Measurements from ENCODE around the gene CARNS1. TPM values are rescaled to one million over a fixed set of nuclear protein-coding genes. Genes with fewer than 3 reads are reported as not detected.

The CARNS1 gene
- 1 to 10 TPM in 5 of 6 donors, under 1 TPM in 1; 0.80 to 2.9 (median 1.7) TPM for polyA plus RNA-seq (ENCODE audit: low read depth in 6 of 6)

DNA sequence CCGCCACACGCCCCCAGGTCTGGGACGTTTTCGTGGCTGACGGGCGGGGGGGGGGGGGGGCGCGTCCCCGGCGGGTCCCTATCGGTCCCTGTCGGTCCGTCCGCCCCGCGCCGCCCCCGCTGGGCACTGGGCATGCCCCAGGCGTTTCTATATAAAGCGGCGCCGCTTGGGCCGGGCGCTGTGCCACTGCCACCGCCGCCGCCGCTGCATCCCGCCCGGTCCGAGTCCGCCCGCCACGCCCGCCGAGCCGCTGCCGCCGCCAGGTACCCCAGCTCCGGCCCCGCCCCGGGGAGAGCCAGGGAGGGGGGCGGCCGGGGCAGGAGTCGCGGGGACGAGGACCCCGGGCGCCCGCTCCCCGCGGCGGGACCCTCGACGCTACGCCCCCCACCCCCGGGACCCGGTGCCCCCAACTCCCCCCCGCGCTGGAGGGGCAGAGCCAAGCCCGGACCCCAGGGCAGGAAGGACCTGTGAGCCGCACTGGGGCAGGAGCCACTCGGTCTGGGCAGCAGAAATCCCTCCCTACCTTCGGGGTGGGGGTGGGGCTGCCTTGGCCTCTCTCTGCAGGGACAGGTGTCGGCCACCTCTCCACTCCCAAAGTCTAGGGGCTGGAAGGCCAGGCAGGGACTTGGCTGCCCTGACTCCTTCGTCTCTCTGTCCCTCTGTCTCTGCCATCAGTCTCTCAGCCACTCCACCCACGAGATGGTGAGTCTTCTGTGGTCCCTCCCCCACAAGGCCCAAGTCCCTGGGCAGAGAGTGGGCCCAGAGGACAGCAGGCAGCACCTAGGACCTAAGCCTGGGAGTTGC lies at the start of gene CARNS1:
Gene CARNS1 (plus strand): TSS at position 178 of the 804 bp plus-strand sequence. CDS start 522 bp downstream, at position 700.
- no peak for ATAC-seq (ENCODE audit: low read depth in 2 of 2)
- no peak for DNase-seq
- H3K36me3 Mint-ChIP-seq = no peaks in the 10 kb centered on the region
- H3K27me3 Mint-ChIP-seq = no peaks in the 10 kb centered on the region
- H3K4me3 Mint-ChIP-seq = peak within 1 kb of the TSS; percentile 86 to 98 (median 90)
- peak within 1 kb of the TSS; percentile 83 to 95 (median 90) for H3K27ac Mint-ChIP-seq
- H3K4me1 Mint-ChIP-seq = peaks cover 74 to 89% (median 85%) of the 10 kb centered on the region in 3 donors
- no peaks in the 10 kb centered on the region for H3K9me3 Mint-ChIP-seq

DNA sequence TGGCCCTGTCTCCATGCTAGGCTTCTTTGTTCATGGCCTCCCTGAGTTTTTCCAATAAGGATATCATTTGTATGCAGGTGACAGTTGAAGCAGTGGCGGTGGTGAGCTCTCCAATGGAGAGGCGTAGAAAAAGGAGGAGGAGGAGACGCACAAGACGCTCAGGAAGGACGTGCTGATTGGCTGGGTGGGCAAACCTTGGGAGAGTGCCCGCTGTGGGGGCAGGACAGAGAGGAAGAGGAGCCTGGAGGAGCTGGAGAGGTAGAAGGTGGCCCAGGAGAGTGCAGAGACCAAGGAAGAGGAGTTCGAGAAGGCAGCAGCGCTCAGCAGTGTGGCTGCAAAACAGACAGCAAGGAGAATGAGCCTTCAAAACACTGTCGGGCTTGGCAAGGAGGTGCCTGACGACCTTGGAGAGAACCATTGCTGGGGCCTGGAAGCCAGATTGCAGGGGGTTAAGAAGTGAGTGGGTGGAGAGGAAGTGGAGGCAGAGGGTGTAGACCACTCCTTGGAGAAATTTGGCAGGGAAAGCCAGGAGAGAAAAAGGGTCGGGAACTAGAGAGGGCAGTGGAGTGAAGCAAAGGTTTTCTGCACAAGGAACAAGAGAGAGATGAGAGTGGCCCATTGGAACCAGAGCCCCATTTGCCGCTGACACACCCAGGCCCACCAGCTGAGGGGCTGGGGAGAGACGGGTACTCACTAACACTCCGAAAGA lies 49.6 kb upstream of the CARNS1 start:
- Mint-ChIP-seq H3K27ac (peak overlapping the region in 5 of 6 donors; percentile 81 to 98 (median 90)), H3K4me1 (peaks cover 82 to 97% (median 96%) of the 10 kb centered on the region in 3 donors), H3K27me3 (no peaks in the 10 kb centered on the region), H3K4me3 (peak overlapping the region in 7 of 8 donors; percentile 52 to 93 (median 83)), H3K9me3 (no peaks in the 10 kb centered on the region), H3K36me3 (peaks cover 6 to 18% of the 10 kb centered on the region in 2 donors)
- DNase-seq (no peak), ATAC-seq (ENCODE audit: low read depth in 2 of 2) (no peak)

DNA sequence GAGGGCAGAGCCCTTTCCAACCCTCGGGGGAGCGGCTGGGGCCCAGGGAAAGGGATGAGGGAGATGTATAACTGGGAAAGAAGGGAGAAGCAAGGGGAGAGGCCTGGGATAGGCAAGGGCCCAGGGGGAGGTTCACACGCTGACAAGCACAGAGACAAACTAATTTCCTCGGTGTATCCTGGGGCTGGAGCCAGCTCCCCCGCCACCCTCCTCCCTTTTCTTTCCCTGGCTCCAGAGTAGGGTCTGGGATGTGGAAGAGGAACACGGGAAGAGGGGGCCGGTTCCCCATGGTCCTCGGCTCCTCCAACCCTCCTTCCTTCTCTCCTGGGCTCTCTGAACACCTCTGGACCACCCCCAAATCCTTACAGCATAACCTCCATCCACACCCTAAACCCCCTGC lies 48.9 kb upstream of the CARNS1 start:
- Mint-ChIP-seq H3K27me3 (no peaks in the 10 kb centered on the region), H3K27ac (peak overlapping the region in 3 of 6 donors; percentile 7 to 98 (median 84)), H3K36me3 (peaks cover 6 to 18% of the 10 kb centered on the region in 2 donors), H3K9me3 (no peaks in the 10 kb centered on the region), H3K4me1 (peaks cover 83 to 98% (median 97%) of the 10 kb centered on the region in 3 donors), H3K4me3 (peak overlapping the region; percentile 52 to 93 (median 80))
- DNase-seq (no peak), ATAC-seq (ENCODE audit: low read depth in 2 of 2) (no peak)

- DNase-seq (no peak), ATAC-seq (ENCODE audit: low read depth in 2 of 2) (peak; percentile 40 to 43)
- Mint-ChIP-seq H3K36me3 (peaks cover 6 to 18% of the 10 kb centered on the region in 2 donors), H3K4me1 (peaks cover 85 to 98% (median 95%) of the 10 kb centered on the region in 3 donors), H3K27ac (peak overlapping the region in 5 of 6 donors; percentile 60 to 98 (median 80)), H3K4me3 (peak overlapping the region; percentile 62 to 93 (median 77)), H3K27me3 (no peaks in the 10 kb centered on the region), H3K9me3 (no peaks in the 10 kb centered on the region)
Observed at GRCh38 chr11:67366961-67367760, 48.3 kb upstream of the CARNS1 start.

DNA sequence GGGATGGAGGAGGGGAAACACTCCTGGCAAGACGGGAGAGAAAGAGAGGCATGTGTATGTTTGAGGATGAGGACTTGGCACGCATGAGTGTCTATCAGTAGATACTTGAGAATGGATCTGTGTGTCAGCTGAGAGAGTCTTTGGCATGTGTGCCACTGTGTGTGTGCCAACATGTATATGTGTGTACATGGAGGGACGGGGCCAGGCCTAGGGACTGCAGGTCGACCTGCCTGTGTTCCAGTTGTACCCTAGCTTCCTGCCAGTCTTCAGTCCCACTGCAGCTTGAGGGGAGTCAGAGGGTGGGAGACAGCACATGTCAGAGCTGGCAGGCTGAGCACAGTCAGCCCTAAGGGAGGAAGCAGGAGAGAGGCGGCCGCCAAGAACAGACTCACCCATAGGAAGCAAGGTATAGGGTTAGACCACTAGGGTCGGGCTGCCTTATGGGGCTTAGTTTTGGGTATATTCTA lies 47.7 kb upstream of the CARNS1 start:
- DNase-seq = no peak
- no peak for ATAC-seq (ENCODE audit: low read depth in 2 of 2)
- Mint-ChIP-seq H3K9me3 (no peaks in the 10 kb centered on the region), H3K27me3 (no peaks in the 10 kb centered on the region), H3K4me3 (peak overlapping the region; percentile 62 to 93 (median 75)), H3K4me1 (peaks cover 83 to 91% (median 89%) of the 10 kb centered on the region in 3 donors), H3K27ac (peak overlapping the region; percentile 60 to 88 (median 80)), H3K36me3 (peaks cover 3 to 18% of the 10 kb centered on the region in 2 donors)

- H3K4me3 Mint-ChIP-seq = peak overlapping the region; percentile 61 to 93 (median 75)
- DNase-seq (peak; percentile 37), ATAC-seq (ENCODE audit: low read depth in 2 of 2) (no peak)
- peak overlapping the region; percentile 1 to 88 (median 82) for H3K27ac Mint-ChIP-seq
- no peaks in the 10 kb centered on the region for H3K27me3 Mint-ChIP-seq
- H3K4me1 Mint-ChIP-seq = peaks cover 80 to 83% (median 81%) of the 10 kb centered on the region in 3 donors
- peaks cover 0 to 18% of the 10 kb centered on the region in 2 donors for H3K36me3 Mint-ChIP-seq
- H3K9me3 Mint-ChIP-seq = no peaks in the 10 kb centered on the region
Observed at GRCh38 chr11:67368621-67369020, 46.9 kb upstream of the CARNS1 start.

- ATAC-seq (ENCODE audit: low read depth in 2 of 2) (no peak), DNase-seq (no peak)
- Mint-ChIP-seq H3K9me3 (no peaks in the 10 kb centered on the region), H3K36me3 (peaks cover 0 to 18% of the 10 kb centered on the region in 2 donors), H3K4me3 (peak overlapping the region; percentile 12 to 93 (median 71)), H3K27ac (peak overlapping the region in 5 of 6 donors; percentile 18 to 84 (median 77)), H3K4me1 (peaks cover 78 to 82% (median 79%) of the 10 kb centered on the region in 3 donors), H3K27me3 (no peaks in the 10 kb centered on the region)
Observed at GRCh38 chr11:67369275-67369674, 46.2 kb upstream of the CARNS1 start.

DNA sequence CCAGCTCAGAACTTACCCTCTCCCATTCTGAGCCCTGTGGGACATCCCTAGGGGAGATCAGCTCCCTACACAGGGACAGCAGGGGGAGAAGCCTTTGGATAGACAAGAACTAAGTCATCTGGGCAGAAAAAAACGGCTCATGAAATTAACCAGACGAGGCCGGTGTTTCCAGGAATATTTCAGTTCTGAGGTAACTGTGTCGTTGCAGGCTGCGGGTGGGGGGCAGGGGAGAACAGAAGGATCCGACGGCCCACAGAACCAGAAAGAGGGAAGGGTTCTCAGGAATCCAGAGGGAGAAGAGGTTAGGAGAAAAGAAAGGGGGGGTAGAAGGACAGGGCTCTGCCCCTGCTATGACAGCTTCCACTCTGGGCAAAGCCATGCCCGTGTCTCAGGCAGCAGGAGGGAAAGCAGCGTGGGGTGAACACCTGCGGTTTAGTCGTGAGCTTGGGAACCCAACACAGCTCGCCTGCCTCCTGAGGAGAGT lies 45.6 kb upstream of the CARNS1 start:
- peak overlapping the region in 7 of 8 donors; percentile 61 to 93 (median 71) for H3K4me3 Mint-ChIP-seq
- H3K27me3 Mint-ChIP-seq = no peaks in the 10 kb centered on the region
- no peaks in the 10 kb centered on the region for H3K9me3 Mint-ChIP-seq
- ATAC-seq (ENCODE audit: low read depth in 2 of 2) (no peak), DNase-seq (no peak)
- peaks cover 76 to 82% (median 79%) of the 10 kb centered on the region in 3 donors for H3K4me1 Mint-ChIP-seq
- H3K36me3 Mint-ChIP-seq = peaks cover 0 to 14% of the 10 kb centered on the region in 2 donors
- peak overlapping the region in 3 of 6 donors; percentile 77 to 84 (median 79) for H3K27ac Mint-ChIP-seq

DNA sequence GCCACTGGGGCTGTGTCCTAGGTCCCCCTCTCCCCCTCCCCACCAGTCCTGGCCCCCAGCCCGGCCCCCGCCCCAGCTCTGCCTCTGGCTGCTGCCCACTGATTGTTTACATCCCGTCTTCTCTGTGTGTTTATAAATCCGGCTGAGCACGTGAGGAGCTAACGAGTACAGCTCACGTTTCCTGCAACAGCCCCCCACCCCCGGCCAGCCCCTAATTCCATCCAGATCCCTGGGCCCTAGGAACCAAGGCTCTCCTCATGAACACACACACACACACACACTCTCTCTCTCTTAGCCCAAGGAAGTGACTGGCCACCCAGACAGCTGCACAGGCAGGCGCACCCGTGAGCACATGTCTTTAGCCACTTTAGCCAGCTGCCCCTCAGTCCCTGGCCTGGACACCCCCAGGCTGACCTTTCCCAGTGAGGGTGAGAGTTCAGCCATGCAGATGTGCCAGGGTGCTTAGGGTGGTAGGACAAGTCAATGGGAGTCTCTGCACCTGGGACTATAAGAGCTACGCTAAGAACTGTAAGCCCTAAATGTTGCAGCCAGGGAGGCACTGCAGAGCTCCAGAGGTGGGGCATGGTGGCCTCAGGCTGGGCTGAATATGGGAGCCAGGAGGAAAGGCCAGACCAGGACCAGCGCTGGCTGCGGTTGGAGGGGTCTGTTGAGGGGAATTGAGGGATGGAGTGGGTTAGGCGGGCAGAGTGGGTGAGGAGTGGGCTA lies 45.0 kb upstream of the CARNS1 start:
- Mint-ChIP-seq H3K4me3 (peak overlapping the region; percentile 50 to 96 (median 92)), H3K9me3 (no peaks in the 10 kb centered on the region), H3K4me1 (peaks cover 74 to 77% (median 77%) of the 10 kb centered on the region in 3 donors), H3K27me3 (no peaks in the 10 kb centered on the region), H3K27ac (peak overlapping the region in 5 of 6 donors; percentile 44 to 94 (median 79)), H3K36me3 (peaks cover 0 to 9% of the 10 kb centered on the region in 2 donors)
- no peak for DNase-seq
- no peak for ATAC-seq (ENCODE audit: low read depth in 2 of 2)

DNA sequence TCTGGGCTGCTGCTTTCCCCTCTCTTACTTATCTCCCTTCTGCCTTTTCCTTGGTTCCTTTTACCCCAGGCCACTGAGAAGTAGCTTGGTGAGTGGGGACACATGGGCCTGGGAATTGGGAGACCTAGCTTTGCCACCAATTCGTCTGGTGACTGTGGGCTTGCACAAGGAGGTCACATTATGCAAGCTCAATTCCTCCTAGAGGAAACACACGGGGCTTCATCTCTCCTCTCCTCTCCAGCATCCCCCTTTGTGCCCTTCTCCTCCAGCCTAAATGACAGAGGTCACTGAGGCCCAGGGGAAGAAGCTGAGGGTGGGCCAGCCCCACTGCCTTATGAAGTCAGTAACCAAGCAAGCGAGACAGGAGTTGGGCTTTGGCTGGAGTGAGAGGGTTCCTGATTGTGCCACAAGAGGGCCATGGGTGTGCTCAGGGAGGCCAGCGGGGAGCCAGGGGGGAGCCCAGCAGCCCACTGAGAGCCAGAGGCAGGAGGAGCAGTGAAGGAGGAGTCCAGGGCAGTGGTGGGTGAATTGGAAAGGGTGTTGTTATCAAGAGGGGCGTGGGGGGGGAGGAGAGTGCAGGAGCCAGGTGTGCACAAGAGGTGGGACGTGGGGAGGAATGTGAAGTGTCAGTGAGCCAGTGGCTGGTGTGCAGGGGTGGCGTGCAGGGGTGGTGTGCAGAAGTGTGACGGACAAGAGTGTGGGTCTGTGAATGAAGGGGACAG lies 44.1 kb upstream of the CARNS1 start:
- peak overlapping the region in 5 of 6 donors; percentile 64 to 95 (median 92) for H3K27ac Mint-ChIP-seq
- peaks cover 0 to under 1% of the 10 kb centered on the region in 2 donors for H3K36me3 Mint-ChIP-seq
- H3K4me1 Mint-ChIP-seq = peaks cover 66 to 77% (median 73%) of the 10 kb centered on the region in 3 donors
- H3K4me3 Mint-ChIP-seq = peak overlapping the region; percentile 86 to 96 (median 94)
- ATAC-seq (ENCODE audit: low read depth in 2 of 2) (peak; percentile 28 to 32), DNase-seq (peak; percentile 37)
- H3K27me3 Mint-ChIP-seq = no peaks in the 10 kb centered on the region
- no peaks in the 10 kb centered on the region for H3K9me3 Mint-ChIP-seq

- Mint-ChIP-seq H3K9me3 (no peaks in the 10 kb centered on the region), H3K27ac (peak overlapping the region; percentile 63 to 95 (median 93)), H3K4me3 (peak overlapping the region; percentile 86 to 96 (median 94)), H3K36me3 (no peaks in the 10 kb centered on the region), H3K27me3 (no peaks in the 10 kb centered on the region), H3K4me1 (peaks cover 61 to 76% (median 69%) of the 10 kb centered on the region in 3 donors)
- ATAC-seq (ENCODE audit: low read depth in 2 of 2) (no peak), DNase-seq (no peak)
Observed at GRCh38 chr11:67371911-67372320, 43.6 kb upstream of the CARNS1 start.

All from naive B cell (primary cell).